Erythroblast (primary cell): ENCODE data around the gene UBASH3B.

ENCODE experiments used
- GATA1 ChIP-seq: IDR thresholded peaks from 2 replicates; pipeline ENCODE4 v1.6.1; 2011; ENCODE audit warnings: low read depth, mild to moderate bottlenecking, control low read depth, low read length, moderate library complexity
- POLR2A ChIP-seq: IDR thresholded peaks from 2 replicates; pipeline ENCODE4 v1.6.1; 2011; ENCODE audit warnings: mild to moderate bottlenecking, low read length

DNA sequence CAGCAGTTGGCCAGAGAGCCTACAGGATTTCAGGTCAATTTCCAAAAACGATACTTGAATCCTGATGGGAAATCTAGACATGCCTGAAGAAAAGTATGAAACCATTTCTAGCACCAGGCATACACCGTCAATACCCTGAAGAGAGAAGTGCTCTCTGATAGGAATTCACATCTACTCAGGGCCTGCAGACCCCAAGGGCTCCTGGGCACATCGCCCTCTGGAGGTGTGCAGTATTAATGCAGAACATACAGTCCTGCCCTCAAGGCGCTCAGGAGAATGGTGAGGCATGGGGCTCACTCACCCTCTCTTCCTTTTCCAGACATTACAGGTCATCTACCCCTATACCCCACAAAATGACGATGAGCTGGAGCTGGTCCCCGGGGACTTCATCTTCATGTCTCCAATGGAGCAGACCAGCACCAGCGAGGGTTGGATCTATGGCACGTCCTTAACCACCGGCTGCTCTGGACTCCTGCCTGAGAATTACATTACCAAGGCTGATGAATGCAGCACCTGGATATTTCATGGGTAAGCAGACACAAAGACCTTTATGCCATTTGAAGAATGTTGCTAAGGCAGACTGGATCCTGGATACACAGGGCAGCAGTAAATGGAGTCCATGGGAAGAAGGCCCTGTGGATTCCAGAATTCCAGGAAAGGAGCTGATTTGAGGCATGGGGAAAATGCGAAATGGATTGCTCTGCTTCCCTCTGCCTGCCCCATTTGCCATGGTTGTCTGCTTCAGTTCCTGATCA lies 133.4 kb downstream of the UBASH3B start:
- TF ChIP-seq POLR2A = no peak
- TF ChIP-seq GATA1 = no peak
